HG02588 (cell line): Measurements from ENCODE around the gene SUGCT.
A peak's percentile ranks its signal among the peaks of the same experiment; 100 is the strongest.

Experiments
- ATAC-seq: cut with Tn5 transposase; IDR thresholded peaks from one replicate; pipeline ENCODE4 v1.9.1; 2021; ENCODE audit warnings: mild to moderate bottlenecking, moderate library complexity; ENCODE audit not compliant: unreplicated experiment

The SUGCT gene

DNA sequence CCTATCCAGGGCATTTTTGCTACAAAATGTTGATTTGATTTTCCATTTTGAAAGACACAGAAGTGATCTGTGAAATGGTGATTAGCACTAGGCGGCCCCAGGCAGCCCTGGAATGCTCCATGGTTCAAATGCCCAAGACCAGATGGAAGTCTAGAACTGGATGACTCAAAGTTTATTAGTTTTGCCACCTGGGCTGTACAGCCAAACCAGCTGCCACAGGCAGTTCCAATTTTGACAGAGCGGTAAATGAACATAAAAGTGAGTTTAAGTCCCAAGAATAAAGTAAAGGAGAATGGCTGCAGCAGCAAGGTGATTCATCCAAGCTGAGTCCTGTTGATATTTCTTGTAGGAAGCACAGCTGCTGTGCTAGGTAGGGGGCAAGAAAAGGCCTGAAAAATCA lies 180.5 kb downstream of the SUGCT start:
- no peak for ATAC-seq

DNA sequence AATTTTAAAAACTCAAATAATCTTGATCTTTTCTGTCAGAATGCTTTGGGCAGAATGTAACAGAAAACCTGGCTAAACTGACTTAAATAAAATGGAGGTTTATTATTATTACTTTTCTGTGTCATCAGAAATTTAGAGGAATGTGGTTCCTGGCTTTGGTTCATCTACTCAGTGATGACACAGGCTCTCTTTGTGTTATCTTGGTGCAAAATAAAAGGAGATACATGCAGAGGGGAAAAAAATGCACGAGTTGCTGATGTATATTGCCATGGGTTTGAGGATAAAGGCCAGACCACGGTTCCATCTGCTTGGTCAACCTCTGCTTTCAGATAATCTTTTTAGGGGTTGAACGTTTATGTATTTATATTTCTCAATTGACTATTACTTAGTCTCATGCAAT lies 181.4 kb downstream of the SUGCT start:
- no peak for ATAC-seq

- no peak for ATAC-seq
Measured at GRCh38 chr7:40324914-40325313, 190.1 kb downstream of the SUGCT start.

- no peak for ATAC-seq
Measured at GRCh38 chr7:40327113-40327512, 192.3 kb downstream of the SUGCT start.

DNA sequence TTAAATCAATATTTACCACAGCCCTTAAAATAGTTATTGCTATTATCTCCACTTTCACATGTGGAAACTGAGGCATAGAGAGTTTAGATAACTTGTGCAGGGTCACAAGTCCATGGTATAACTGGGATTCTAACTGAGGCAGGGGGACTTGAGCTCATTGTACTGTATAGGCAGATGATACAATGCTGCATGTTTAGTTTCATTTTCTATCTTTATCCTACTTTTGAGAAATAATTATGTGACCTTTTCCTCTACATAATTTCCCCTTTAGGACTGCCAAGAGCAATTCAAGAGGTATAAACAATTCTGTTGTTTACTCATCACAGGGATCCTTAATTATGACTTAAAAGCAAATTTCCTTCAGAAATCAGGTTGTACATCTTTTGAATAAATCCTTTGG lies 193.1 kb downstream of the SUGCT start:
- ATAC-seq: no peak

GRCh38 chr7:40329601-40330153 lies 194.9 kb downstream of the SUGCT start:
- ATAC-seq: peak; percentile 47

GRCh38 chr7:40330408-40330807 lies 195.6 kb downstream of the SUGCT start:
- ATAC-seq: no peak

- no peak for ATAC-seq
Measured at GRCh38 chr7:40331915-40332314, 197.1 kb downstream of the SUGCT start.

DNA sequence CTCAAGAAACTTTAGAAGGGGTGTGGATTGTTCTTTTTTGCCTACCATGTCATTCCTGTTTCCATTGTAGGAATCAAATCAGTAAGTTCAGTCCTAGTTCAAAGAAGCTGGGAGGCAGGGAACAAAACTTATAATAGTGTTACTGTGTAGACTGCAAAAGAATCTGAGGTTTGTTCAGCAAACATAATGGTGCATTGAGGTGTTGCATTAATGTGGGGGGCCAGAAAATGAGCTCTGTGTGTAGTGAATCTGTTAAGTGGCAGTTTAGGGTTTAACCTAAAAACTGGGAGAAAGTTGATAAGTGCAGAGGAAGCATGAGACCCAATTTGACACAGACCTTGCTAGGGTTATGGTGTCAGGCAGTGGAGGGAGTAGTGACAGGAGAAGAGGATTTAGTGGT lies 197.7 kb downstream of the SUGCT start:
- no peak for ATAC-seq

DNA sequence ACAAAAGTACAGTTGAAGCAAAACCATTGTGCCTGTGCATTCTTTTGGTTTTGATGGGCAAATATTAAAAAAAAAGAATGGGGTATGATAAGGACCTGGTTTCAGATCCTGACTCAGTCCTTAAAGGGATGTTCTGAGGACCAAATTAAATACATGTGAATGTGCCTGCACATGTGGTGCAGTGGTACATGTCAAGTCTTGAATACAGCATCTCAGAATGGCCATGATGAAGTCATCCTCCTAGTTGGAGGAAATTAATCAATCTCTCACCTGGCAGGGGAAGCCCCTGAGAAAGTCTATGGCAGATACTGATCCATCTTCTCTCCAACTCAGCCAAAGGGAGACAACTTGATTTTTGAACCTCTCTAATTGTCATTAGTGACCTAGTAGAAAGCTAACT lies 207.0 kb downstream of the SUGCT start:
- ATAC-seq: no peak

- no peak for ATAC-seq
Measured at GRCh38 chr7:40346554-40346953, 211.7 kb downstream of the SUGCT start.

GRCh38 chr7:40348126-40348728 lies 213.4 kb downstream of the SUGCT start:
- no peak for ATAC-seq

- ATAC-seq: no peak
Measured at GRCh38 chr7:40350100-40350499, 215.3 kb downstream of the SUGCT start.

GRCh38 chr7:40354711-40355110 lies 219.9 kb downstream of the SUGCT start:
- ATAC-seq: no peak

DNA sequence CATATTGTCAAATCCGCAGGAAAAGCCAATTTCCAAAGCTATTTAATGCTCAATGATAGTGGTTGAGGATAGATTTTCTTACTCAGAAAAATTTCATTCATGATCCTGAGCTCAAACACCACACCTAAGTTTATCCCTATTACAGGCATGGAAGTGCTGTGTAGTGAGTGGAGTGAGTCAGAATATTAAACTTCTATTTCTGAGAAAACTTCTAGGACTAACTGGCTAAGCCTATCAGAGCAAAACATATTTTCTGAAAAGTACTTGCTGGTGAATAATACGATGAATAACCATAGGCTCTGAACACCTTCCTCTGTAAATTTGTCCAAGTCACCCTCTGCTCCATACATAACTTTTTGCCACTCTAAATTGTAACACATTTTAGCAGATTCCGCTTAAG lies 221.5 kb downstream of the SUGCT start:
- ATAC-seq: no peak

- no peak for ATAC-seq
Measured at GRCh38 chr7:40356871-40357709, 222.3 kb downstream of the SUGCT start.

DNA sequence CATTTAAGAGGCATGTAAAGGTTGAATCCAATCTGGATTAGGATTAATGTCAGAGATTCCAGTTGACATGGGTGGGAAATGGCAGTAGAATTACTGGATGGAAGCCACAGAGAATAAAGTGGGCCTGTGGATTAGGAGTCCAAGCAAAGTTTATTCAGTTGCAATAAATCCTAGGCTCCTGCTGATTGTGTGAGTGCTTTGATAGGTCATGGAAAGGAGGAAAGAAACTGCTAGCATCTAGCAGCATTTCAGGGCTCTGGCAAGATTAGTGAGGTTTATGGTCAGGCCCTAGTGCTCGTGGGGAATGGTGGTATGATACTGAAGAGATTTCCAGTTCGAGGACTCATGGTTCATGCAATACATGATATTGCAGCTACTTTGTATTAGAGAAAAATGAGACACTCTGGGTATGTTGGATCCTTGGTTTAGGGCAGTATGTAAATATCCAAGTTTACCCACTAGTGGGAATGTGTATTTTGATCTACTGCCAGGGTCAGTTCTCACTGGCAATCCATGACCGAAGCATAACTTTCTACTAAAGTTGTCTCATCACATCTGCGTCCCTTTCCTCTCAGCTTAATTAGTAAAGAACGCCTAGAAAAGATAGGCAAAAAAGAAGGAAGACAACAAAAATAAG lies 235.0 kb downstream of the SUGCT start:
- ATAC-seq: no peak

GRCh38 chr7:40371806-40372440 lies 237.1 kb downstream of the SUGCT start:
- no peak for ATAC-seq

DNA sequence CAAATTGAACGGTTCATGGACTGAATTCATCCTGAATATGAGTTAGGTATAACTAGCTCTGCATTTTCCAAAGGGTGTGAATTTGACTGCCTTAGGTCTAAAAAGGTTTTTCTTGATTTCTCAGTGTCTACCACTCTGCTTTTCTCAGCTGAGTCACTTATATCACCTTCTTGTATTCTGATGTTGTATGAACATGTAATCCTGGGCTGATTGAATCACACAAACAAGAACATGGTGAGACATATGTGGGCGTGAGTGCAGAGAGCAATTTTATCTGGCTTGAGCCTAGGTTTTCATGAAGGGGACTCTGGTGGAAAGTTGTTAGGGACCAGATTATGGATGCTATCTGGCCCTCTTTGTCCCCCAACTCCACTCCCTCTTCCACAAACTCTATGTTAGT lies 239.8 kb downstream of the SUGCT start:
- ATAC-seq: no peak

GRCh38 chr7:40380111-40380510 lies 245.3 kb downstream of the SUGCT start:
- no peak for ATAC-seq

DNA sequence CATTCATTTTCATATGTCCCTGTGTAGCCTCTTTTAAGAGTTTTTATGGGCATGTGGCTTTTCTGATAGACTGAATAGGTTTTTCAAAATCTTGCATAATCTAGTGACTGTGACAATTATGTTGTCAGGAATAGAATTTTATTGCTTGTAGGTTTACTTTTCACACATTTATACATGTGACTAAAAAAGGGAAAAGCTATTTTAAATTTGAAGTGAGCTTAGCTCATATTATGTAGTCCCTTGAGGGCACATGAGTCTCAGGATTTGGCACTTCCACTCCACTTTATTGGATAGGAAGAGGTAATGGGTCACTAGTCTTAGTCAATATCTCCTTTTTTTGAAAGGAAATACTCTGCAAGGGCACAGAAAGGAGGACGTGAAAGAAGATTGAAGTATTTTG lies 247.3 kb downstream of the SUGCT start:
- ATAC-seq: no peak
